Transverse colon (tissue), 4 donors: ENCODE measurements around the gene TBCD.

Experiments used
- POLR2A ChIP-seq: fragments of 450-650 bp; IDR thresholded peaks from one replicate; pipeline ENCODE4 v1.6.1; 2016; ENCODE audit warnings: antibody characterized with exemption, mild to moderate bottlenecking, moderate library complexity
- POLR2AphosphoS5 ChIP-seq, 3 donors: sonication (generic); formaldehyde crosslinking; IDR thresholded peaks; one replicate each; pipeline ENCODE4 v1.6.1; 2016; ENCODE audit warnings: antibody characterized with exemption in 3 of 3
- TF ChIP-seq, protein P1 (sequence below), 5 experiments: fragments of 200-600 bp in 3 of 5; fragments of 450-650 bp in 2 of 5; sonication (generic) in 3 of 5; IDR thresholded peaks; 1 replicate in 2 of 5; 2 replicates in 3 of 5; pipeline ENCODE4 v1.5.1; 2016 to 2017; ENCODE audit warnings: antibody characterized with exemption in 5 of 5, inconsistent platforms in 3 of 5, mild to moderate bottlenecking in 2 of 5, moderate library complexity in 1 of 5

DNA sequence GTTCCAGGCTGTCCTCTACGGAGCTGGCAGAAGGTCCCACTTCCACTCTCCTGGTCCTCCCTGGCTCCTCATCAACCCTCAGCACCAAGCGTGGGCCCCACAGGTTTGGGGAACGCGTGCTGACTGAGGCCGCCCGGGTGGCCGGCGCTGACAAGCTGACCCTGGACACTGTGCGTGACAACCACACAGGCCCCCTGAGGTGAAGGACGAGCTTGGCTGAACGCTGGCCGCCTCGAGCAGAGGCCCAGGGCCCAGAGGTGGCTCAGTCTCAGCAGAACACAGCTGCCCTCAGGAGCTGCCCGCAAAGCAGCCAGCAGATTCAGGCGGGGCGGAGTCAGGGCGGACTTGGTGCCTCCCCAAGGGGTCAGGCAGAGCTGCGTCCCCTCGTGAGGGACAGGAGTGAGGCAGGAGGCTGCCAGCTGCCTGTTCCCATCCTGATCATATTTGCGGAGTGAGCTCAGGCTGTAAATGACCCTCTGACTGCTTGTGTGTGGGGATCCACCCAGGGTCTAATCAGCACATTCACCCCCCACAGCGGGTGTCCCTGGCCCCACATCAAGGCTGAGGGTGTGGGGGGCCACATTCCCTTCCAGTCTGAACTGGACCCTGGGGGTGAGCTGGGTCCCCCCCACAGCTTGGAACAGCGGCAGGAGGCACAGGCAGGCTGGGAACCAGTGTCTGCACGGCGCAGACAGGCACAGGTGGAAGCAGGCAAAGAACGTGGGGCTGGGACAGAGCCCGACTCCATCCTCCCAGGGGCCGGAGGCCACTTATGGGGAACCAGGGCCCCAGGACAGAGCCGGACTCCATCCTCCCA lies 222.5 kb downstream of the TBCD start:
- TF ChIP-seq POLR2A (no peak), POLR2AphosphoS5 (IDR thresholded peaks at IDR 0.05) (no peak)
- TF ChIP-seq, protein P1, sequence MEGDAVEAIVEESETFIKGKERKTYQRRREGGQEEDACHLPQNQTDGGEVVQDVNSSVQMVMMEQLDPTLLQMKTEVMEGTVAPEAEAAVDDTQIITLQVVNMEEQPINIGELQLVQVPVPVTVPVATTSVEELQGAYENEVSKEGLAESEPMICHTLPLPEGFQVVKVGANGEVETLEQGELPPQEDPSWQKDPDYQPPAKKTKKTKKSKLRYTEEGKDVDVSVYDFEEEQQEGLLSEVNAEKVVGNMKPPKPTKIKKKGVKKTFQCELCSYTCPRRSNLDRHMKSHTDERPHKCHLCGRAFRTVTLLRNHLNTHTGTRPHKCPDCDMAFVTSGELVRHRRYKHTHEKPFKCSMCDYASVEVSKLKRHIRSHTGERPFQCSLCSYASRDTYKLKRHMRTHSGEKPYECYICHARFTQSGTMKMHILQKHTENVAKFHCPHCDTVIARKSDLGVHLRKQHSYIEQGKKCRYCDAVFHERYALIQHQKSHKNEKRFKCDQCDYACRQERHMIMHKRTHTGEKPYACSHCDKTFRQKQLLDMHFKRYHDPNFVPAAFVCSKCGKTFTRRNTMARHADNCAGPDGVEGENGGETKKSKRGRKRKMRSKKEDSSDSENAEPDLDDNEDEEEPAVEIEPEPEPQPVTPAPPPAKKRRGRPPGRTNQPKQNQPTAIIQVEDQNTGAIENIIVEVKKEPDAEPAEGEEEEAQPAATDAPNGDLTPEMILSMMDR (IDR thresholded peaks at IDR 0.05) = no peak
